GM18867 (cell line): Measurements from ENCODE around the gene CEBPZOS.
A peak's percentile ranks its signal among the peaks of the same experiment; 100 is the strongest.

Experiments
- ATAC-seq: cut with Tn5 transposase; IDR thresholded peaks from one replicate; pipeline ENCODE4 v1.9.1; 2021; ENCODE audit warnings: mild to moderate bottlenecking, moderate library complexity; ENCODE audit not compliant: unreplicated experiment

The CEBPZOS gene

DNA sequence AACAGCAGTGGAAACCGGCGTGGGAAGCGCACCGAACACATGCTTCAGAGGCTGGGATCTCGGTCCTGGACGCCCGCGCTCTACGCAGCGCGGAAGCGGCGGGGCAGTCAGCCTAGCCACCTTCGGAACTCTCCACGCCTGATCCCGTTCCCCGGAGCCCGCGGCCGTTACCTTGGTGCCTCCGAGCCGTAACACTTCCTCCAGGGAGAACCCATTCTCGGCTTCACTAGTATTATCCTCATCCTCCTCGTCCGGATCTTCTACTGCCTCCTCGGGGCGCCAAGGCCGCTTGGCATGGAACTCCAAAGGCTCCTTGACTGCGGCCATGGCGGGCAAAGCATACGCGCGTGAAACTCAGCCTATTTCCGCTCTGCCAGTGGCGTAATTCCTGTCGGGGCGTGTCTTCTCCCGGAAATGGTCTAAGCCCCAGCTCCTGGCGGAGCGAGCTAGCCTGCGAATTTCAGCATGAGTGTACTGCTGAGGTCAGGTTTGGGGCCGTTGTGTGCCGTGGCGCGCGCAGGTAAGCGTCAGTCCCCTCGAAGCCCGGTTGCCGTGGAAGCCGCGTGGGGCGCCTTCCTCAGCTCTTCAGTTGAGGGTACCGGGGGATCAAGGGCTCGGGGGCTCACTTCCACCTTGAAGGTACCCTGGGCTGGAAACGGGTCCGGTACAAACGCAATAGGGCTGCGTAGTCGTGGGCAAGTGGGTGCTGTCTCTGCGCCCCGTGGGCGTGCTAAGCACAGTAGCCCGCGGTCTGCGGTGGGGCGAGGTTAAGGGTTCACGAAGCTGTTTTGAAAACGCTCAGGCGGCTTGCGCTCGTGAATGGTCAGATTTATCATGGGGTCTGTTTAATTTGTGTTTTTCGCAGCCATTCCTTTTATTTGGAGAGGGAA is 35.2 kb downstream of the CEBPZOS start, which contains the start of the genes CEBPZ and NDUFAF7:
CEBPZ (minus strand) TSS at position 356 of the 890 bp plus-strand sequence; CDS start at position 327, 29 bp downstream.
NDUFAF7 (plus strand) TSS at position 418 of the 890 bp plus-strand sequence; CDS start at position 466, 48 bp downstream.
- peak; percentile 97 for ATAC-seq

DNA sequence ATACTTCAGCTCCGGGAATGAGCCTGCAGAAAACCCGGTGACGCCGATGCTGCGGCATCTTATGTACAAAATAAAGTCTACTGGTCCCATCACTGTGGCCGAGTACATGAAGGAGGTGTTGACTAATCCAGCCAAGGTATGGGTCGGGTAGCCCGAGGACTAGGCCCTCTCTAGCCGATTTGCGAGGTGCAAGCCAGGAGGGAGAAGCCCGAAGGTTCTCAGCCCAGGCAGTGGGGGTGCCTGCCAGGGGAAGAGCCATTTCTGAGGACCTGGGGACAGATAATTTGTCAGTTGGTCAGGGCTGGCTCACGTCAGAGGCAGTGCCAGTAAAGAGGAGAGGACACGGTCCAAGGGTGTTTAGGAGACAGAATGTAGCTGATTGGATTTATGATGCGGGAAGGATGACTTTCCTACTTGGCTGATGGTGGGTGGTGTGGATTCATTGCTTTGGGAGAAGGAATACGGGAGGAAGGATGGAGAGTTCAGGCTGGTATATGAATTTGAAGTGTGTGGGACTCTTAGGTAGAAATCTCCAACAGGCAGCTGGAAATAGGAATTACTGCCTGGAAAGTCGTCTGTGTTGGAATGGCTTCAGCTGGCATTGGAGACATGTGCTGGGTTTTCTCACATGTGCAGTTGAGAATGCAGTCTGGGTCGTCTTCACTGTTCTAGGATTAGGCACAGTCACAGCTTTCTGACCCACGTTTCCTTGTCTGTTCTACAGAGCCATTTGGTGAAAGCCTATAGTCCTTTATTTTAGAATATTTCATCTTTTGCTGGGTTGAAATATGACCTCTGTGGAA is 36.0 kb downstream of the CEBPZOS start:
- no peak for ATAC-seq

DNA sequence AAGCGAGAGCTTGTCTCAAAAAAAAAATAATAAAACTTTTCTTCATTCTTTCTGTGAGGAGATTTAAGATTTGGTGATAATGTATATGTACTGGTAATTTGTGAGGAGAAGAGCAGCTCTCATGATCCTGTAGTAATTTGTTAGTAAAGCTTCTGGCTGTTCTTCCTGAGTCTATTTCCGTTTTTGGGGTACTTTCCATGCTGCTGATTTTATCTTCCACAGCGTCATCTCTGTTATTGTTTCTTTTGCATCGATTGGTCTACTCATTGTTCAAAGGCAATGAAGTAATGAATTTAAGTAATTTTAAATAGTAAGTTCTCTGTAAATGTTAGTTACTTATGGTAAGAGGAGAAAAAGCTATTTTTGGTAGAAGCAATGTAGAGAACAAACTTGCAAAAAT is 47.1 kb downstream of the CEBPZOS start:
- no peak for ATAC-seq

DNA sequence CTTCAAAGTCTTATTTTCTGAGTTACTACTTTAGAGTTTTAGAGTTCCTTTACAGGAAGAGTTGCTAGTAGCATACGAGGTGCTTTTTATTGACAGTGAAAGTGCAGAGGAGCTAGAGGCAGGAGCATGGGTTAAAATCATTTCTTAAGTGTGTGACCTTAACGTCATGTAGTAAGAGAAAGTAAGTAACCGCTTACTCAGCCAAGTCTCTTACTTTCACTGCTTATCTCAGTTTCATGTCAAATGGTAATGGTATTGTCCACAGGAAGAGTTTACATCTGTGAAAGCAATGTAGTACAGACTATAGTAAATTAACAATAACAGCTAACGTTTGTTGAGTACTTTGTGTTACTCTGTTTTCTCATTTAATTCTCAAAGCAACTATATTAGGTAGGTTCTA is 47.7 kb downstream of the CEBPZOS start:
- ATAC-seq = peak; percentile 97

DNA sequence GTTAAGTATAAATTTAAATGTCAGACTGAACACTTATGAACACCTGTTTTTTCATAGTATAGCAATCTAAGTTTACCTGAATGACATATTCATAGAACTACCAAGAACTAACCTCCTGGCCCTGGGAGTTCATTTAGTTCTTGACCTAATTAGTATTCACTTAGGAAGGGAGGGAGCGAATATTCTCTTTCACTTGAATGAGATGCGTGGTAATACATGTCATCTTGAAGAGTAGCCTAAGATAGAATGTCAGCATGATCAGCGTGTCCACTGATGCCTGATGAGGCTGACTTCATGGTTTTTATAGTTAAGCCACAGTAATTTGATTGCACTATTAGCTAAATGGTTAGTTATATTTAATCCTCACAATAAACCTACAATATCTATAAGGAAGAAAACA is 48.5 kb downstream of the CEBPZOS start:
- ATAC-seq = no peak

DNA sequence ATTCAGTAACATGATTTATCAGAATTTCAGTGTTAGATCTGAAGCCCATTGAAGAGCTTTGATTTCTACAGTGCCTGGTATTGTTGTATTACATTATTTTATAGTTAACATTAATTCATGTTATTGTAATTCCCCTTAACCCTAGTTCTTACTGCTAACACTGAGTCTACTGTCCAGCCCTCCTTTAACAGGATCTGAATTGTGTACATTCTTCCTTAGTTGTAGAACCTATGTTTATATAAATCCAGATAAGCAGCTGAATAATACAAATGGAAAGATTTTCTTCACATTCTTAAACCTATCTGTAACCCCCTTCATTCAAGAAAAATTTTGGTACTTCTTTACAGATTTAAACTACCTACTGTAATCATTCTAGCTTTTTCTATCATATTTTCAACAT is 49.9 kb downstream of the CEBPZOS start:
- ATAC-seq = no peak

DNA sequence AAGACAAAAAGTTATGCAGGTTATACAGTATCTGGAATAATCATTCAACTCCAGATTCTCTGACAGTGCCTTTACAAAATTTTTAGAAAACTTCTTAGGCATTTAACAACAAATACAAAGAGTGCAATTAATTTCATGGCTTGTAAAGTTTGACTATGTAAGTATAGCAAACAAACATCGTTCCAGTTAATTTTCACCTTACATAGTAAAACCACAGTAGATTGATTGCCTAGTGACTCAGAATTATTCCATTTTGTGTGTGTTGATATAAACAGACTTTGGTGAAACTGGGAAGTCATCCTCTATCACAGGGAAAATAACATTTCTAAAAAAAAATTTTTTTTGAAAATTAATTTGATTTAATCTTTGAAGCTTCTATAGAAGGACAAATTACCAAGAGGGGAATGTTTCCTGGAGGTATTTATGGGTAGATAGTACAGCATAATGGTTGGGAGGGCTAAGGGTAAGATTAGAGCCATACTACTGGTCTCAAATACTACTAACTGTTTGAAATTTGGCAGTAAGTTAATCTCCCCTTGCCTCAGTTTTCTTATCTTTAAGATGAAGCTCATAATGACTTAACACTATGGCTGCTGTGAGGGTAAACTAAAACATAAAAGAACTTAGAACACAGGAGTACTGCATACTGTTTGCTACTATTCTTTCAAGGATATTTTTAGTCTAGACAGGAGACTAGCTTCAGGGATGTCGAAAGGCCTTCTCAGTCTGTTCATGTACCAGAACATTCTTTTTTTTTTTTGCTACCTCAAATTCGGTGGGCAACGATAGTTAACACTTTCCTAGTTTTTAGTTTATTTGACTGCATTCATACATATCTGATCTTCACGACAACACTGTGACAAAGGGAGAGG is 54.8 kb downstream of the CEBPZOS start:
- ATAC-seq = no peak
